ENCODE measurements around the gene CPED1.

GRCh38 chr7:121334376-121334775, 345.9 kb downstream of the CPED1 start:
- no peak for TF ChIP-seq EZH2 (optimal IDR thresholded peaks at IDR 0.05; ENCODE audit: low read depth, low read length)
- no peak for TF ChIP-seq CTCF (IDR thresholded peaks at IDR 0.05; ENCODE audit: low read length)
- TF ChIP-seq EZH2phosphoT487 (IDR thresholded peaks at IDR 0.05; ENCODE audit: low read length) = no peak
